HT-29 (cell line): ENCODE measurements around the gene SLC6A5. TPM values are rescaled to one million over a fixed set of nuclear protein-coding genes. Genes with fewer than 3 reads are reported as not detected.
A peak's percentile ranks its signal among the peaks of the same experiment; 100 is the strongest.

ENCODE experiments used
- DNase-seq: peaks from one replicate; pipeline ENCODE4 v3.0.0-alpha.2; 2015; ENCODE audit warnings: low spot score
- total RNA-seq: library from RNA; depleted of rRNA; stranded (reverse); fragments of >200 nt; shearing (Covaris generic); gene quantifications from 2 replicates; pipeline ENCODE4 v1.2.3, GENCODE V29; 2014; rRNA removed

SLC6A5 gene
- total RNA-seq, 1 experiment from 2014 or later: not detected

DNA sequence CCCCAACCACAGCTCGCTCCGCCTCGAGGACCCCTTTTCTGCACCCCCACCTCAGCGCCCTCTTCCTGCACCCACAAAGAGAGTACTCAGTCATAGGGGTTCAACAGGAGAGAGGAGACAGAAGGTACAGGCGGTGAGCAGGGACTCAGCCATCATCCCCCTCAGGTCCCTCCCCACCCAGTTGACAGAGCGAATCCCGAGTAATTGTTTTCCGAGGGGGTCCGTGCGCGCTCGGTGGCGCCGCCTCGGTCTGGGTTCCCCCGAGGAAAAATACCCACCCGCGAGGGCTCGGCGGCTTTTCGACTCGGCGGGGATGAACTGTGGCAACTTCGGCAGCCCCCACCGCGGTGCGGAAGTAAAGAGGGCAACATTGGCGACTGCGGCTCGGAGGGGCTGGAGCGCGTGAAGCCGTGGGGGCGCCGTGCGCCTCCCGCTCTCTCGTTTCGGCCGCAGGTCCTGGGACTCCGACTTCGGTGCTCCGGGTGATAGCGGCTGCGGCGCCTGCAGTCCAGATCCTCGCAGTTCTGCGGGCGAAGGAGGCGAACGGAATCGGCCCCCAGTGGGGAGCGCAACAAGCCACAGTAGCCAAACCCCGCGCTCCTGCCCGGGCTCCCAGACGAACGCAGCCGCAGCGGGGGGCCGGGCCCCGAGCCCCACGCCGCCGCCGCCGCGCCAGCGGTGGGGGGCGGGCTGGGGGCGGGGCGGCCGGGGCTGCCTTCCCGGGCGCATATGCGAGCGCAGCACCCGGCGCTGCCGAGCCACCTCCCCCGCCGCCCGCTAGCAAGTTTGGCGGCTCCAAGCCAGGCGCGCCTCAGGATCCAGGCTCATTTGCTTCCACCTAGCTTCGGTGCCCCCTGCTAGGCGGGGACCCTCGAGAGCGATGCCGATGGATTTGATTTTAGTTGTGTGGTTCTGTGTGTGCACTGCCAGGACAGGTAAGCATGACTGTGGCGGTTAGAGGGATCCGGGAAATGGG, 69.7 kb downstream of the SLC6A5 start, which contains the start of gene NELL1:
Gene NELL1 (plus strand): TSS at position 743 of the 976 bp plus-strand sequence.
- no peak for DNase-seq

DNA sequence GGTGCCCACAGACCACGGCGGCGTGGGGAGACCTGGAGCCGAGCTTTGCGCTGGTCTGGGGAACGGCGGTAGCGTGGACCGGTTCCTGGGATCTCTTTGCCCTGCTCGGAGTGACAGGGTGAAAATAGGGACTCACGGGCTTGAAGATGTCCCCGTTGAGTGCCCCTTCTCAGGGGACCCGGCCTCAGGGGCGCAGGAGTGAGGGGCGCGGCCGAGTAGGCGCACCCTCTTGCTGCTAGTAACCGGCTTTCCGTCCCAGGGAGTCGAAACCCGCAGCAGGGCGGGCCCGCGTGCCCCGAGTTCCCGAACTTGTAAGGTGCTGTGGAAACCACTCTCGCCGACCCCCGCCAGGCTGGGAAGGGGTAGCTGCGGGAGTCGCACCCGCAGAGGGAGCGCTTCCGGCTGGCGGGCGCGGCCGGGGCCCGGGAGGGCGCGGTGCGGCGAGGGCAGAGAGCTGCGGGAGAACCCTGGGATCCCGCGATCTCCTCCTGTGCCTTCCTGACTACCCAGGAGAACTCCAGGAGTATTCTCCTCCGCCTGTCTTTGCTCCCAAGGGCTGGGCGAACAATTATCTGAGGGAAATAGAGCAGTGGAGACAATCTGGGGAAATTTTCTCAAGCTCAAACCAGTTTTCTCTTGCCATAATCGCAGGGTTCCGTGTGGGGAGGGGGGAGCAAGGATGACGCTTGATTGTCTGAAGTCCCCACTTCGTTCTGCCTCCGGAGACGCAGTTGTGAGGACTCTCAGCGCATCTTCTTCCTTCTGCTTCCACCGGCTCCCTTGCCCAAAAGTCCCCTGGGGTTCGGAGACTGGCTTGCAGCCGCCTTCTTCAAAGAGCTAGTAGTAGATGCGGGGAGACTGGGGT, 70.6 kb downstream of the SLC6A5 start:
- DNase-seq: no peak

GRCh38 chr11:20670932-20671403, 71.6 kb downstream of the SLC6A5 start:
- no peak for DNase-seq

DNA sequence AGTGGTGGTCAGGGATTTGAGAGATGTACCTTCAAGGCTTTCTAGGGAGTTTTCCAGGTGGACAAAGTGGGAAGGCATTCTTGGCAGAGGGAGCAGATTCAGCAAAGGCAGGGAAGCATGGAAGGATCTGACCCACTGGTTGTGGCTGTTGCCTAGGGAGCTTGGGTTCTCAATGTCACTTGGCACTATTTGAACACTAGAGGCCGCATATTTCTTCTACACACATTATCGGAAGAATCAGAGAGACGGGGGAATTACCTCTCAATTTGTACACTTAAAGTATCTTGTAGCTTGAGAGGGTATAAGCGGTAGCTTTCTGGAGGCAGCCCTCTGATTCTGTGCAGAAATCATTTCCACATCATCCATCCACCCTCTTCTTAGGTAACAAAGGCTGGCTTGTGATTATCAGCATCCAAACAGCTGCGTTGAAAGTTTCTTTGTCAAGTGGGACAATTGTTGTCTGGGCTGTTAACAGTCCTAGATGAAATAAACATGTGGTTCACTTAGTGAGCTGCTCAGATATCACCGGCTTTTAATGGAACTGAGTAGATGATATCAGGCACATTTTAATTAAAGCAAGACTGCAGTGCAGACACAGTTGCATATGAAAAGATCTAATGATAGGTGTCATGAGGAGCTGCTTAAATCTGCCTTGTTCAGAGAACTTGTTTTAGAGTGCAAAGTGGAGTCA, 72.6 kb downstream of the SLC6A5 start:
- peak; percentile 44 for DNase-seq

- peak; percentile 29 for DNase-seq
These were observed 73.2 kb downstream of the SLC6A5 start for GRCh38 chr11:20672575-20672974.

GRCh38 chr11:20676658-20677057, 77.2 kb downstream of the SLC6A5 start:
- no peak for DNase-seq

DNA sequence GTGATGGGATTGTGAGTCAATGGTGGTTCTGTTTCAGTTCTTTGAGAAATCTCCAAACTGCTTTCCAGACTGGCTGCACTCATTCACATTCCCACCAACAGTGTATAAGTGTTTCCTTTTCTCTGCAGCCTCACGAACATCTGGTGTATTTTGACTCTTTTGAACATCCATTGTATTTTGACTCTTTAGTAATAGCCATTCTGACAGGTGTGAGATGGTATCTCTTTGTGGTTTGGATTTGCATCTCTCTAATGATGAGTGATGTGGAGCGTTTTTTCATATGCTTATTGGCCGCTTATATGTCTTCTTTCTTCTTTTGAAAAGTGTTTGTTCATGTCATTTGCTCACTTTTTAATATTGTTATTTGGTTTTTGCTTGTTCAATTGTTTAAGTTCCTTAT, 89.4 kb downstream of the SLC6A5 start:
- no peak for DNase-seq

- no peak for DNase-seq
These were observed 108.5 kb downstream of the SLC6A5 start for GRCh38 chr11:20707876-20708275.

Other genes with a start within 250 kb of the SLC6A5 start
- 75.6 and 84.8 TPM in 2 replicates for gene HTATIP2, start 235.9 kb upstream of the SLC6A5 start, total RNA-seq
- 28.3 and 33.1 TPM in 2 replicates for gene PRMT3, start 211.9 kb upstream of the SLC6A5 start, total RNA-seq
- 0.13 TPM in 1 of 2 replicates, not detected in the other for gene NELL1, start 70.0 kb downstream of the SLC6A5 start, total RNA-seq